HepG2 (cell line): ENCODE data around the gene APOC3. TPM values are rescaled to one million over a fixed set of nuclear protein-coding genes. Genes with fewer than 3 reads are reported as not detected.
A peak's percentile ranks its signal among the peaks of the same experiment; 100 is the strongest.

Experiments
- ATF7-NPFF ChIP-seq: sonication (generic); formaldehyde crosslinking; IDR thresholded peaks from 2 replicates; pipeline ENCODE4 v1.8.1; 2023; ENCODE audit warnings: mild to moderate bottlenecking, low read depth, missing genetic modification reagents, moderate library complexity
- ATM ChIP-seq: fragments of 450-650 bp; IDR thresholded peaks from 2 replicates; pipeline ENCODE4 v1.7.1; 2017; ENCODE audit warnings: mild to moderate bottlenecking, borderline replicate concordance
- BATF2 ChIP-seq: sonication (generic); formaldehyde crosslinking; IDR thresholded peaks from 2 replicates; pipeline ENCODE4 v1.8.0; 2022; ENCODE audit warnings: mild to moderate bottlenecking, missing genetic modification reagents, moderate library complexity
- CREB1 ChIP-seq, 2 experiments: fragments of 450-650 bp in 1 of 2; IDR thresholded peaks; 2 replicates each; pipeline ENCODE4 v1.6.1; 2016 to 2017; ENCODE audit warnings: control low read depth in 1 of 2, mild to moderate bottlenecking in 1 of 2, missing compliant biosample characterization in 1 of 2, missing genetic modification characterization in 1 of 2
- DR1 ChIP-seq: sonication (generic); formaldehyde crosslinking; IDR thresholded peaks from 2 replicates; pipeline ENCODE4 v1.8.0; 2021; ENCODE audit warnings: mild to moderate bottlenecking, missing genetic modification reagents, inconsistent platforms
- DZIP1 ChIP-seq: sonication (generic); formaldehyde crosslinking; IDR thresholded peaks from 2 replicates; pipeline ENCODE4 v1.5.0; 2020; ENCODE audit warnings: mild to moderate bottlenecking, missing genetic modification reagents
- FOXK1 ChIP-seq: sonication (generic); formaldehyde crosslinking; IDR thresholded peaks from 2 replicates; pipeline ENCODE4 v1.4.0; 2020; ENCODE audit warnings: low read depth, missing genetic modification reagents, borderline replicate concordance
- HNRNPUL1 ChIP-seq: fragments of 200-400 bp; formaldehyde crosslinking; IDR thresholded peaks from 2 replicates; pipeline ENCODE4 v1.6.1; 2017; ENCODE audit warnings: low read depth, mild to moderate bottlenecking, low read length, moderate library complexity
- KAT2B ChIP-seq: fragments of 150-350 bp; IDR thresholded peaks from 2 replicates; pipeline ENCODE4 v1.6.1; 2014; ENCODE audit warnings: low read depth, low read length, borderline replicate concordance
- KDM3A ChIP-seq: IDR thresholded peaks from 2 replicates; pipeline ENCODE4 v1.6.1; 2018; ENCODE audit warnings: low read depth, missing compliant biosample characterization
- NR2F6 ChIP-seq, 2 experiments: IDR thresholded peaks; 2 replicates each; pipeline ENCODE4 v1.6.1; 2016; ENCODE audit warnings: antibody characterized with exemption in 1 of 2, mild to moderate bottlenecking in 1 of 2
- SIN3B ChIP-seq: fragments of 150-350 bp; IDR thresholded peaks from 2 replicates; pipeline ENCODE4 v1.6.1; 2014; ENCODE audit warnings: low read length
- SMAD9 ChIP-seq: sonication (generic); formaldehyde crosslinking; IDR thresholded peaks from 2 replicates; pipeline ENCODE4 v1.5.1; 2020; ENCODE audit warnings: mild to moderate bottlenecking, missing genetic modification reagents
- SRSF4 ChIP-seq: fragments of 200-400 bp; formaldehyde crosslinking; IDR thresholded peaks from one replicate; pipeline ENCODE4 v1.6.1; 2018; ENCODE audit warnings: mild to moderate bottlenecking, low read depth, low read length, moderate library complexity; ENCODE audit not compliant: poor library complexity, severe bottlenecking
- STAT5B ChIP-seq: sonication (generic); formaldehyde crosslinking; IDR thresholded peaks from 2 replicates; pipeline ENCODE4 v1.4.0; 2020; ENCODE audit warnings: missing genetic modification reagents
- ZMYM3 ChIP-seq: sonication (generic); formaldehyde crosslinking; IDR thresholded peaks from 2 replicates; pipeline ENCODE4 v1.5.1; 2020; ENCODE audit warnings: mild to moderate bottlenecking, missing genetic modification reagents
- ZNF296 ChIP-seq: sonication (generic); formaldehyde crosslinking; conservative IDR thresholded peaks from 2 replicates; pipeline ENCODE4 v1.5.0; 2020; ENCODE audit warnings: mild to moderate bottlenecking, missing genetic modification reagents
- ZNF737 ChIP-seq: sonication (generic); formaldehyde crosslinking; IDR thresholded peaks from 2 replicates; pipeline ENCODE4 v1.5.0; 2020; ENCODE audit warnings: missing genetic modification reagents, mild to moderate bottlenecking, borderline replicate concordance
- ZNF800 ChIP-seq: sonication (generic); formaldehyde crosslinking; IDR thresholded peaks from 2 replicates; pipeline ENCODE4 v1.4.0; 2020; ENCODE audit warnings: missing genetic modification reagents
- ZSCAN25 ChIP-seq: sonication (generic); formaldehyde crosslinking; IDR thresholded peaks from 2 replicates; pipeline ENCODE4 v1.8.0; 2022; ENCODE audit warnings: mild to moderate bottlenecking, missing genetic modification reagents
- polyA plus RNA-seq, 8 experiments: library from polyadenylated mRNA; depleted of rRNA in 3 of 8; stranded (reverse) in 7 of 8; unstranded in 1 of 8; fragments of >200 nt; fragmentation: Illumina TruSeq in 4 of 8; extraction: Trizol in 4 of 8; gene quantifications; 2 replicates each; pipeline versions ENCODE4 v1.2.1 to v1.2.3, GENCODE V29; 2011 to 2016; ENCODE audit warnings: low read depth in 4 of 8, missing spikeins in 1 of 8, mixed read lengths in 1 of 8; ENCODE audit not compliant: insufficient read depth in 1 of 8
- total RNA-seq, 5 experiments: library from RNA; depleted of rRNA; stranded (reverse); fragments of >200 nt; fragmentation: Illumina TruSeq; extraction: Trizol; gene quantifications; 2 replicates each; pipeline ENCODE4 v1.2.3, GENCODE V29; 2016; ENCODE audit warnings: low read depth in 1 of 5
- TF ChIP-seq, protein P1 (sequence below): IDR thresholded peaks from 2 replicates; pipeline ENCODE4 v1.6.1; 2016
- TF ChIP-seq, protein P2 (sequence below): IDR thresholded peaks from 2 replicates; pipeline ENCODE4 v1.6.1; 2016; ENCODE audit warnings: low read depth

APOC3 gene
- total and polyA plus RNA-seq, 2 of the 13 experiments (the other 11 are each of a cell fraction or from before 2014, with no cell fraction given) = 314 to 687 TPM

GRCh38 chr11:116835791-116836631, 6.3 kb downstream of the APOC3 start (continued):
- no peak for TF ChIP-seq SRSF4
- TF ChIP-seq SIN3B = 0 out of 2 replicates have a peak, but pooled peaks have one; percentile 30
- TF ChIP-seq ZMYM3 = no peak
- TF ChIP-seq, protein P1, sequence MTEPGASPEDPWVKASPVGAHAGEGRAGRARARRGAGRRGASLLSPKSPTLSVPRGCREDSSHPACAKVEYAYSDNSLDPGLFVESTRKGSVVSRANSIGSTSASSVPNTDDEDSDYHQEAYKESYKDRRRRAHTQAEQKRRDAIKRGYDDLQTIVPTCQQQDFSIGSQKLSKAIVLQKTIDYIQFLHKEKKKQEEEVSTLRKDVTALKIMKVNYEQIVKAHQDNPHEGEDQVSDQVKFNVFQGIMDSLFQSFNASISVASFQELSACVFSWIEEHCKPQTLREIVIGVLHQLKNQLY (CRISPR knock-in tag) = no peak
- TF ChIP-seq ATM = no peak
- TF ChIP-seq DR1 (CRISPR knock-in tag) = no peak
- TF ChIP-seq FOXK1 (CRISPR knock-in tag) = no peak
- TF ChIP-seq ZNF296 (CRISPR knock-in tag) = no peak
- peak; percentile 71; the same call in 1 of the 2 replicates for TF ChIP-seq SMAD9 (CRISPR knock-in tag)
- peak; percentile 57 for TF ChIP-seq ATF7-NPFF (CRISPR knock-in tag)
- TF ChIP-seq KAT2B = no peak
- no peak for TF ChIP-seq HNRNPUL1
- no peak for TF ChIP-seq NR2F6 (IDR thresholded peaks at IDR 0.05)
- peak; percentile 65 for TF ChIP-seq NR2F6 (CRISPR knock-in tag; IDR thresholded peaks at IDR 0.05)
- 0 out of 2 replicates have a peak, but pooled peaks have one; percentile 51 for TF ChIP-seq DZIP1 (CRISPR knock-in tag)
- peak; percentile 94 for TF ChIP-seq KDM3A (CRISPR knock-in tag)
- no peak for TF ChIP-seq STAT5B (CRISPR knock-in tag)
- TF ChIP-seq, protein P2, sequence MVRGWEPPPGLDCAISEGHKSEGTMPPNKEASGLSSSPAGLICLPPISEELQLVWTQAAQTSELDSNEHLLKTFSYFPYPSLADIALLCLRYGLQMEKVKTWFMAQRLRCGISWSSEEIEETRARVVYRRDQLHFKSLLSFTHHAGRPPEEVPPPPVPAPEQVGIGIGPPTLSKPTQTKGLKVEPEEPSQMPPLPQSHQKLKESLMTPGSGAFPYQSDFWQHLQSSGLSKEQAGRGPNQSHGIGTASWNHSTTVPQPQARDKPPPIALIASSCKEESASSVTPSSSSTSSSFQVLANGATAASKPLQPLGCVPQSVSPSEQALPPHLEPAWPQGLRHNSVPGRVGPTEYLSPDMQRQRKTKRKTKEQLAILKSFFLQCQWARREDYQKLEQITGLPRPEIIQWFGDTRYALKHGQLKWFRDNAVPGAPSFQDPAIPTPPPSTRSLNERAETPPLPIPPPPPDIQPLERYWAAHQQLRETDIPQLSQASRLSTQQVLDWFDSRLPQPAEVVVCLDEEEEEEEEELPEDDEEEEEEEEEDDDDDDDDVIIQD = no peak; the same call in 1 of the 2 replicates
- peak; percentile 46 for TF ChIP-seq ZNF800 (CRISPR knock-in tag)
- TF ChIP-seq ZNF737 (CRISPR knock-in tag) = 0 out of 2 replicates have a peak, but pooled peaks have one; percentile 14
- no peak for TF ChIP-seq CREB1 (IDR thresholded peaks at IDR 0.05)
- no peak for TF ChIP-seq CREB1 (CRISPR knock-in tag; IDR thresholded peaks at IDR 0.05)
- TF ChIP-seq BATF2 (CRISPR knock-in tag) = no peak
- peak; percentile 5 for TF ChIP-seq ZSCAN25 (CRISPR knock-in tag)
